Globus pallidus (tissue), 1 donor: ENCODE measurements around the gene TRAF3.

Experiments used
- DNase-seq: peaks from one replicate; pipeline ENCODE4 v3.0.0-alpha.2; 2015; ENCODE audit warnings: low spot score

TRAF3 gene

DNA sequence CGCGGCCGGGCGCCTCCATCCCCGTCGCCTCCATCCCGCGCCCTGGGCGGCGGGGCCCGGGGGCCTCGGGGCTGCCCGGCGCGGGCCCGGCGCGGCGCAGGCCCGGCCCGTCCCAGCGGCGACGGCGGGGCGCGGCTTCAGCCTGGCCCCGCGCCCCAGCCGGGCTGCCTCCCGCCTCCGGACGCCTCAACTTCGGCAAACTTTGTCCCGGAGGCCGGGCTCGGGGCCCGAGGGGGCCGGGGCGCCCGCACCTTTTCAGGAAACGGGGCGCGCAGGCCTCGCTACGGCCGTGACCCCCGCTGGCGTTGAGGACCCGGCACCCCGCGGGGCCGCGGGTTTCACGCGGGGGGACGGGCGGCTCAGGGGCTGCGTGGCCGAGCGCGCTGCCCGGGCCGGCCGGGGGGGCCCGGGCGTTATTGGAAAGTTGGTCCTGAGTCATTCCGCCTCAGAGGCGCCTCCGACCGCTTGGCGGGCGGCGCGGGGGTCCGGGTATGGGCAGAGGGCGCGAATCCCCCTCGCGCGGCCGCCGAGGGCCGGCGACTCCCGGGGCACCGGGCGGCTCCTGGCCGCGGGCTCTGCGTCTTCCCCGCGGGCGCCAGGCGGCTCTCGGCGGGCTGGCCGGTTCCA is 575 bp downstream of the TRAF3 start:
- no peak for DNase-seq

DNA sequence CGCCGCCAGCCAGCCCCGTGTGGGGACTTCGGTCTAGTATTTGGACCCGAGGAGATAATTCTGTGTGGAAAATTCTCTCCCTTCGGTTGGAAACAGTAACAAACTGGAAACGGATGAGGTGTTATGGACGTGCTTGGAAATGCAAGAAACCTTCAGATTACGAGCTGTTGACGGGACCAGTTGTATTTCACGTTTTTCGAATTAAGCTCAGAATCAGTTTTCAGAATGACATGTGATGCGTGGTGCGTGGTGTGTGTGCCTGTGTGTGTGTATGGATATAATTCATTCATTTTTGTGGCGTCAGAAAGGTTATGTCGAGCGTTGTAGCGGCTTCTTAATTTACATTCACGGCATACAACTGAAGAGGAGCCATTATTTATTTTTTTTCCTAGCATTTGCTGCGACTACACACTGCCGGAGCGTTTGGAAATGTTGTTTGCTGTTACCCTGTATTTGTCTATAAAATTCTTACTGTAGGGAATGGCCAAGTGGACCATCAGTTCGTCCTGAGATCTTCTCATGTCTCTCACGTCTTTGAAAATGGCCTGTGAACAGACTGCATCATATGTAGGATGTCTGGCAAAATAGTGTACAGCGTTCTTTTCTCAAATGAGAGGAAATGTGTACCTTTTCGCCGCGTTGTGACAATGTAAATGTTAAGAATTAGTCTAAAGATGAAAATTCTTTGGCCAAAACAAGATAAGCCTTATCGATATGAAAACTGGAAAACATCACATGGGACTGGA is 1.3 kb downstream of the TRAF3 start:
- peak; percentile 25 for DNase-seq

DNA sequence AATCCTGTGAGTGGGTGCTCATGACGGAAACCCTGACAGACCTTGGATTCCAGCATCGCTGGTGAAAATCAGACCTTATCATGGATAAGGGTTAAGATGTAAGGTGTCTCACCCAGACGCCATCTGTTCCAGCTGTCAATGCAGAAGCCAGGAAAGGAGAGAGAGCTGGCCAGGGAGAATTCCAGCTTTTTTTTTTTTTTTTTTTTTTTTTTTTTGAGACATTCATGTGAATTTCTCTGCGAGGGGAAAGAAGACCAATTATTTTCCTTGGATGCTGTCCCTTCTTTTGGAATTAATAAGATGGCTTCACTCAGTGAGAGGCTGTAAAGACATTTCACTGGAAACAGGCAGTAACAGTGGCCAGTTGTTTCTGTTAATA is 1.8 kb downstream of the TRAF3 start:
- DNase-seq, result no peak

DNA sequence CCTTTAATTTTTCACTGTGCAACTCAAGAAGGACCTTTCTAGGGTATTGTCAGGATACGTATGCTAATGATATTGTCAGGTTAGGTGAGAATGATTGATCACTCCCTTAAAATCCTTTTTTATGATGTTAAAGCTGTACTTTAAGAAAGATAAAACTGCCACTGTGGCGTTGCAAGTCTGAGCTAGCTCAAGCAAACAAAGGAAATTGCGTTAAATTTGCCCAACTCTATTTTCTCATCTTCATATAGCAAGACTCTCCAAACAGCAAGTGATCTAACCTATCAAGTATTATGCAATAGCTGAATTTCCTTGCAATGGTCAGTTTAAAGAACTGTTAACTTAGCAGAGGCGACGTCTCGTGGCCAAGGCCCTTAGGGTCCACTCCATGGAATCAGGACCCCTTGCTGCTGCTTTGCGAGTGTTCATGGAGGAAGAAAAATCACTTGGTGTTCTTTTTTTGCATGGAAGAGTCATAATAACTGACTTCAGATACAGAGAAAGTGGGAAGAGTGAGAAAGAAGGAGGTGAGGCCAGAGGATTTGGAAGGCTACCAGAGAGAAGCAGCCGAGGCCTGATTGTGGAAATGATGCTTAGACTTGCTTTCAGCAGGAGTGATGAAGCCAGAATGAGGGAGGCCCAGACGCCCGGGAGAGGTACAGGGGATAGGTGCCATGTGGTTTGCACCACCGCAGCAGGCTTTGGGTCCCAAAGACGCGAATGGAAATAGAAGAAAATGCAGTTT is 2.5 kb downstream of the TRAF3 start:
- DNase-seq, result no peak

DNA sequence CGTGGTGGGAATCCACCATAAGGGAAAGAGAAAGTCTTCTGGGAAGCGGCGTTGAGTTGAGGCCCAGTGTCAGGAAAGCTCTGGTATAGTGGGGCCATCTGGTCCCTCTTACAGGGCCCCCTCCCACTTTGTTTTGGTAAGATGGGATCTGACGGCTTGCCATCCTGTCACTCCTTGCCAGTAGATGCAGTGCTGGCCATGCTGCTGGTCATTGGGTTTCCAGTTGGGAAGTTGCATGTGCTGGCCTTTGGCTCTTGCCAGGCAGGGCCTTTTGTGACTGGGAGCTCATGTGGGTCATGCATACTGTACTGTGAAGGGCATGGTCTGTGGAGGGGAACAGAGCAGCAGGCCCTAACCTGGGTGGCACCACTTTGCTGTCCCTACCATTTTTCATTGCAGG is 3.8 kb downstream of the TRAF3 start:
- no peak for DNase-seq

DNA sequence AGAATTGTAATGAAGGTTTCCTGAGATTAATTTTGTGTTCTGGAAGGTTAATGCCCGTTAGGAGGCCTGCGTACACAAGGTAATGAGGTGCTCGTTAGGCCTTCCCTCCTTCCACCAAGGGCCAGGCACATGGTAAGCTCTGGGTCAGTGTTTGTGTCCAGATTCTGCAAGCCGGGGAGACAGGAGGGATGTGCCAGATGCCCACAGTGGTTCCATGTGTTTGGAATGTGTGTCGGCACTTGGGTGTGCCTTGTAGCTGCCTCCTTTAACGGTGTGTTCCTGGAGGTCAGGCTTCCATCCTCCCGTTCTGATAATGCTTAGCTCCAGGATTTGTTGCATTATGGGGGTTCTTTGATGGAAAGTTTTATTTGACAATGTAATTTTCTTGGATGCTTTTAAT is 5.7 kb downstream of the TRAF3 start:
- no peak for DNase-seq

DNA sequence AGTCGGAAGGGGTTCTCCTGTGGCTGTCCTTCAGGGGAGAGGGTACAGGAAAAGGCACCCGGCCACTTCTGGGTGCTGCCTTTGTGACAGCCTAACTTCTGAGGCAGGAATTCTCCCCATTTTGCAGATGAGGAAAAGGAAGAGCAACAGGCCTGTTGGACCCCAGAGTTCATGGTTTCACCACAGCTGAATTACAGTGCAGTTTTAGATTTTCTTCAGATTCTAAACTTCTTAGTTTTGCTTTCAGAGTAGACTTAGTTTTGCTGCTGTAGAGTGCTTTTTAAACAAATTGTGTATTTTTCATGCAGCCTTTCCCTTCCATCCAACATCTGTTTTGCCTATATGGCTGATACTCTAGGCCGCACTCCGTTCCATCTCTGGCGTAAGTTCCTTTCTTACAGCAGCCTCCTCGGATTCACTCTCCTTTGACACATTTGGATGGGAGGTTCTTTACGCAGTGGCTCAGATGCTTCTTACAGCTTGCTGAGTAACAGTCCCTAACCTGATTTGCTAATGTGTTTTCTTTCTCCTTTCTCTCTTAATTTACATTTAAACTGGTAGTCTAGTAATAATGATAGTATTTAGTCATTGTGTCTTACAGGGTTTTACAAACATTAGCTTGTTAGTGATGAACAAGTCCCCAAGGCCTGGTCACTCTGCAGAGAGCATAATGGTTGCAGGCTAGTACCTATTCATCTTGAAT is 7.8 kb downstream of the TRAF3 start:
- no peak for DNase-seq

DNA sequence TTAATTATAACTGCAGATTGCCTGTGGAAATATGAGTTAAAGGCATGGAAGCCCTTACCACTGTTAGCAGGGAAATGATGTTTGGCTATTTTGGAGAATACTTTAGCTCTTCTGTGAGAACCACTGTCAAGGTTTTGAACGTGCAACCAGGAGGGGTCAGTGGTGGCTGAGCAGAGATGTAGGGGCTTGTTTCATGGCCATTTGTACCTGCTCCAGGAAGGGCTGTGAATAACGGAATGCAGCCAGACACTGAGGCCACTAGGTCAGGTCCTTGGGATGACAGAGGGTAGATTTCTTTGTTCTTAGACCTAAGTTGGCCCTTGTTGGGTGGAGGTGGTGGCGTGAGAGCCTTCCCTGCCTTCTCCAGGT is 8.3 kb downstream of the TRAF3 start:
- no peak for DNase-seq

DNA sequence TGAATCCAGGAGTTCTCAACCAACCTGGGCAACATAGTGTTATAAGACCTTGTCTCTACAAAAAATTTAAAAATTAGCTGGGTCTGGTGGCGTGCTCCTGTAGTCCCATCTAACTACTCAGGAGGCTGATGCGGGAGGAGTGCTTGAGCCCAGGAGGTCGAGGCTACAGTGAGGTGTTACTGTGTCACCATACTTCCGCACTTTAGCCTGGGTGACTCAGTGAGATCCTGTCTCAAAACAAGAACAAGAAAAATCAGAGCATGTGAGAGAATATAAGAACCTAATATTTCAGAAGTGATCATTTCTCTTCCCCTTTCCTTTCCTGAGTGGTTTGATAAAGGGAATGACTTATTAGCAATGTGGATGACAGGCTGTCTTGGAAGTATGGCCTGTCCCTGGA is 9.5 kb downstream of the TRAF3 start:
- no peak for DNase-seq

DNA sequence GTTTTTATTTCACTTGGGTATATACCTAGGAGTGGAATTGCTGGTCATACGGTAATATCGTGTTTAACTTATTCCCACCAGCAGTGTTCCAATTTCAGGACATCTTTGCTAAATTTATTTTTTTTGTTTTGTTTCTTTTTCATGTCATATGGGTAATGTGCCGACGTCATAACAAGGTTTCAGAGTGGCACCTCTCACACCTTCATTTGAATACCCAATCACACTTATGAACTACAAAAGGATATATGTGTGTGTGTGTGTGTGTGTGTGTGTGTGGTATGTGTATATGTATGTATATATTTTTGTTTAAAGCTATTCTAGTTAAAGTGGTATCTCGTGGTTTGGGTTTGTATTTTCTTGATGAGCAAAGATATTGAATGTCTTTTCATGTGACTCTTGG is 12.1 kb downstream of the TRAF3 start:
- DNase-seq, result no peak

DNA sequence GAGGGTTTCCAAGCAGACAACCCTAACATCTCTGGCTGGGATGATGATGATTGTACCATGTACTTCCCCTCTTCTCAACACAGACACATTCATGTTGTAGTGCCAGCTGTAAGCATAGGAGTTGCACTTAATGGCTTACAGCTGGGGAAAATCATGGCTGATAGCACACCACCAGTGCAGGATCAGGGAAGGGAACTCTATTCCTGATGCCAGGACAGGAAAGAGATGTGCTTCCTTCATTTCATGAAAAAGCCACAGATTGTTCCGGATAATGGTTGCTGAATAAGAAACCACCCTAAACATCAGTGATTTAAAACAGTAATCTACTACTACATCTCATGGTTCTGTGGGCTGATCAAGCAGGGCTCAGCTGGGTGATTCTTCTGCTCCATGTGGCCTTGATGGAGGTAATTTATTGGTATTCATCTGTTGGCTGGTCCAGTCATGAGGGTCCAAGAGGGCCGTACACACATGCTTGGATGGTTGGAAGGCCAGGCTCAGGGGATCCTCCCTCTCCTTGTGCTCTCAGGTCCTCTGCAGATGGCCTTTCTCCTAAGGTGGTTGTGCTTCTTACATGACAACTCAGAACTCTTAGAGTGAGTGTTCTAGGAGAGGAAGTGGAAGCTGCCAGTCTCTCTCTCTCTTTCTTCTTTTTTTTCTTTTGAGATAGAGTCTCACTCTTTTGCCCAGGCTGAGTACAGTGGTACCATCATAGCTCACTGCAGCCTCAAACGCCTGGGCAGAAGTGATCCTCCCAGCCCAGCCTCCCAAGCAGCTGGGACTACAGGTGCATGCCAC is 16.5 kb downstream of the TRAF3 start:
- DNase-seq, result no peak

DNA sequence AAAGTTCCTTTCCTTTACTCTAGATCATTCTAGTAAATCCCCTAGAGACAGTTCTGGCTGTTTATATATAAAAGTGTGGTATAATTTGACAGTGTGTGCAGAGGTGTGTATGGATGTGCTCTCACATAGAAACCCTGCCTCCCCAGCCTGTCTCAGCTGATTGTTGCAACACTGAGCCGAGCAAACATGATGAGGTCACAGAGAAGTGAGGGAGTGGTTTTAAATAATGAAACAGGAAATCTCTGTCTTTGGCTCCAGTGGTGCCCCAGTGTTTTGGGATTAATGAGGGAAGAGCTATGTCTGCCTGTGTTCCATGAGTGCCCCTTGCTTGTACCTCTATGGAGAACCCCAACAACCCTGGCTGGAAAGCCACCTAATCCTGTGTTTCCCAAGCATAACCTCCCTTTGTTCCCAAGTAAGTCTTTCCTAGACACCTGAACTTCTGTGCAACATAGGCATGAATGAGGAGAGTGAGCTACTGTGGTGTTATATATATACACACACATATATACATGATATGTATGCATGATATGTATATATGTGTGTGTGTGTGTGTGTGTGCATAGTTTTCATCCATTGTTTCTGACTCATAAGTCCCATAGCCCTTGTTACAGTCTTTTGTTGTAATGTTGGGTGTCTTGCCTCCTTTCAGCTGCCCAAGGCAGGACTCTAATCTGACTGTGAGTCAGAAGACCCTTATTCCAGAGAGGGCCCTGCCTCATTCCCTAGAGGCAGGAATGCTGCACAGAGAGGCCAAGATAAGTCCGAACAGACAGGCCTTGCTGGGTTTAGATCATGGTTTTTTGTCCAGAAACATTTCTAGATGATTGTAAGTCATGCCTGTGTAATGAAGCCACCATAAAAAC is 18.0 kb downstream of the TRAF3 start:
- DNase-seq, result no peak

DNA sequence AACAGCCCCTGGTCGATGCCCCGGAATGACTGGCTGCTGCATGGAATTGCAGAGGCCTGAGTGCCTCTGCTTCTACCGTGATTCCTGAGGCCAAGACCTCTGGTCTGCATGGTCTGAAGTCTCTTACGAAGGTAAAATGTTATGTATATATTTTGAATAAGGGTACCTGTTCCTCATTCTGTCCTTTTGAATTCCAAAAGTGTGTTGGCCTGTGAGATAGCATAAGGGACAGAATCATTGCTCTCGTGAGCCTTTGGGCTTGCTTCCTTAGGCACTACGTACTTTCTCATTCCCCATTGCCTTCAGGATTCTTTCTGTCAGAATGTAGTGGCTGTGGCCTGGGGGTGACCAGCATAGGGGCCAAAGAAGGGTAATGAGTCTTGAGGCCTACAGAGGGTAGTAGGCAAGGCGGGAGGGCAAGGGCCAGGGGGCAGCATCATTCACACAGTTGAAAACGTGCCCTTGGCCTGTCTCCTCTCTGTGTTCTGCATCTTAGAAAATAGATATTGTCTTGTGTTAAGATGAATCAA is 19.5 kb downstream of the TRAF3 start:
- no peak for DNase-seq

DNA sequence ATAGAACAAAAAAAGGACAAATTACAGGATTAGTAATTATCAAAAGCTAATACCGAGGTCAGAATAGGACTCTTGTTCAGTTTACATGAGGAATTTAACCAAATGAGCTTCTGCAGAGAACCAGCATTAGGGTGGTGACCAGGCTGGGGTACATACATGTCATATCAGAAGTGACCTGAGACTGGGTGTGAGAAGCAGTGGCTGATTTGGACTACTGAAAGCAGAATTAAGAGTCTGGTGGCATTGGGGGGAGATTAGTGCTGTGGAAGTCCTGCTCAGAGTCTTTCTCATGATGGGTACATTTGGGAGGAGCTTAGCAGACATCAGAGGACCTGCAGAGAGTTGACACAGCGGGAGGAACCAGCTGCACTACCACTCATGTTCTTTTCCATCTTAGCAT is 21.7 kb downstream of the TRAF3 start:
- no peak for DNase-seq

DNA sequence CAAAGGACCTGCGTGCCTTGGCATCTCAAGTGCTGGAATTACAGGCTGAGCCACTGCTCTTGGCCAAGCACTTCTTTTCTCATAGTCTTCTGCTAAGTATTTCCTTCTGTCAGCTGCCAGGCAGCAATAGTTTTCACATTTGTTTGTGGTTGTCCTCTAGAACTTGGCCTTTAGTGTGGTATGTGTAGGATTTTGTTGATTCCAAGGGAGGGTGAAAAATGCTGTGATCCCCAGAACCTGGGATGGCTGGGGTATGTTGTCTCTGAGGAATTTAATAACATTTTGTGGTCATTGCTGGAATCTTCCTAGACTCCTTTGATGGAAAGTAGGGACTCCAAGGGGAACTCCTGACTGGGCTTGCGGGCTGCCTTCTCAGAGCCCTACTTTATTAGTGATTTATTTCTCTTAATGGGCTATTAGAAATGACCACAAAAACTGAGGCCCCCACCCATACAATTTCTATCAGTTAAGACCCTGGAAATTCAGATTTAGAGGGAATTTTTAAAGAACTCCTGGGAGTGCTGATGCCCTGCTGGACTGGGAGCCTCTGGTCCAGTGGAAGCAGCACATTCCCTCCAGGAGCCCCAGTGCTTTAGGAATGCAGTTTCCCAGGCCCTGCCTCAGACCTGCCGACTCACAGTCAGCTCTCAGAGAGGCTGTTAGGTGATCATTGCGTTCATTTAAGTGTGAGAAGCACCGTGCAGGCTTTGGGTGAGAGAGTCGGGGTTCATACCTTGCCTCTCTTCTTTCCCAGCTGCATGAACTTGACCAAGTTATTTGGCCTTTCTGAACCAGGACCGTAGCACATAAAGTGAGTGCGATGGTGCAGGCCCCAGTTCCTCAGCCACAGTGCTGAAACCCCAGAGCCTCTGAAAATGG is 22.7 kb downstream of the TRAF3 start:
- DNase-seq, result no peak

DNA sequence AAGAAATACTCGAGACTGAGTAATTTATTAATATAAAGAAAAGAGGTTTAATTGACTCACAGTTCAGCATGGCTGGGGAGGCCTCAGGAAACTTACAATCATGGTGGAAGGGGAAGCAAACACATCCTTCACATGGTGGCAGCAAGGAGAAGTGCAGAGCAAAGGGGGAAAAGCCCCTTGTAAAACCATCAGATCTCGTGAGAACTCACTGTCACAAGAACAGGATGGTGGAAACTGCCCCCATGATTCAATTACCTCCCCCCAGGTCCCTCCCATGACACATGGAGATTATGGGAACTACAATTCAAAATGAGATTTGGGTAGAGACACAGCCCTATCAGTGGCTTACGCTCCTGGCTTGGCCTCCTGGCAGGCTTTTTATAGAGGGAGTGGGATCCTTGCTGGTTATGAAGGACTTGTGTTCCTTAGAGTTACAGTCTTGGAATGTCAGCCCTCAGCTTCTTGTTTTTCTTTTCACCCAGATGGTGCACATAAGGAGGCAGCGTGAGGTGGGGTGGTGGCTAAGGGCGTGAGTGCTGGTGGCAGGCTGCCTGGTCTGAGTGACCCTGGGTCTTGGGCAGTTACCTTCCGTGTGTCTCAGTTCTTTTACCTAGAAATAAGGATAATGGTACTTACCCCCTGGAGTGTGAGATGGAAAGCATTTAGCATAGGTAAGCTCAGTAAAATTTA is 25.7 kb downstream of the TRAF3 start:
- no peak for DNase-seq

DNA sequence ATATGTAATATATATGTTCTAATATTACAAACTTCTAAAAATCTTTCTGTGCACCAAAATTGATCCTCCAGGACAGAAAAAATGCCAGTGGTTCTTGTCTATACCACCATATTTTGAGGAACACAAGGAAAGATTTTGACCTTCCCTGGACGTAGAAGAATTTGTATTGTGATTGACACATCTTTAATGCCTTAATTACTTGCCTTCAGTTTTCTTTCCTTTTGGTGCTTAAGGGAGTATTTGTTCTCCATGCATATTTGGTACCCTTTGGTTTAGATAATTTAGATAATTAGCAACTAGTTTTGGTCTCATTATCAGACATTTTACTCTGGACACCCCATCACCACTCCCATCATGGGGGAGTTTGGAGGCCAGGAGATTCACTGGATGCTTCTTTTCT is 27.6 kb downstream of the TRAF3 start:
- DNase-seq, result no peak

DNA sequence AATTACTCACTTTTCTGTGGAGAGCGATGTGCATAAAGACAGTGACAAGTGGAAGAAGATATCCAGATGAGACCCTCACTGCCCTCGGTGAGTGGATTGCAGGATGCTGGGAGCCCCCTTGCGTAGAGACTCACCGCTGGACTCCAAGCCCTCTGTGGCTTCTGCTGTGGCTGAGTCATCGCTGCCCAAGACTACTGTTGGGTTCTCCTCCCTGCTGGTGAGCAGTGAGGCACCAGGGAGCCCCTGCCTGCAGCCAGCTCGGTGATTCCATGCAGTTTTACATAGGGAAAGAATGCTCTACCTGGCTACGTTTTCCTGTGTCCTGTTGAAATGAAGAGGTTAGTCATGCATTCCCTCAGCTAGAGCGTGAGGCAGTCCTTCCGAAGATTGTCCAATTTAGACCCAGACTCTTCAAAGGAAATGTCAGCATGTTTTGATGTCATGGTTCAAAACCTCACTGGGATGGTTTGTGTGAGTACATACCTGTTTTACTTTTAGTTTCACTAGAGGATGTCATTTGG is 28.2 kb downstream of the TRAF3 start:
- DNase-seq, result no peak

DNA sequence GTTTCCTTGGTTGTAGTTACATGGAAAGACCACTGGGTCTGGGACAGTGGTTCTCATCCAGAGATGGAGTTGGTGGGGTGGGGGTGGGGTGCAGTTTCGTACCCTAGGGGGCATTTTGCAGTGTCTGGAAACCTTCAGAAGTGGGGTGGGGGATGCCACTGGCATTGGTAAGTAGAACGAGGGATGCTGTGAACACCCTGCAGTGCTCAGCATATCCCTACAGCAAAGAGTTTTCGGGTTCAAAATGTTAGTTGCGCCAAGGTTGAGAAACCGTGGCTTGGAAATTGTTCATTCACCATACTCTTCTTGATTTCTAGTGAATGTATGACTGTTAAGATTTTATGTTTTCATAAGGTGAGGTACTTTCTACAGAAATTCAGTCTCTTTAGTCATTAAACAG is 28.7 kb downstream of the TRAF3 start:
- no peak for DNase-seq
